ENCODE results near the gene CEP170B. TPM values are rescaled to one million over a fixed set of nuclear protein-coding genes. Genes with fewer than 3 reads are reported as not detected.

The CEP170B gene
- total RNA-seq, 1 donor from 2014 or later: 55.4 TPM

DNA sequence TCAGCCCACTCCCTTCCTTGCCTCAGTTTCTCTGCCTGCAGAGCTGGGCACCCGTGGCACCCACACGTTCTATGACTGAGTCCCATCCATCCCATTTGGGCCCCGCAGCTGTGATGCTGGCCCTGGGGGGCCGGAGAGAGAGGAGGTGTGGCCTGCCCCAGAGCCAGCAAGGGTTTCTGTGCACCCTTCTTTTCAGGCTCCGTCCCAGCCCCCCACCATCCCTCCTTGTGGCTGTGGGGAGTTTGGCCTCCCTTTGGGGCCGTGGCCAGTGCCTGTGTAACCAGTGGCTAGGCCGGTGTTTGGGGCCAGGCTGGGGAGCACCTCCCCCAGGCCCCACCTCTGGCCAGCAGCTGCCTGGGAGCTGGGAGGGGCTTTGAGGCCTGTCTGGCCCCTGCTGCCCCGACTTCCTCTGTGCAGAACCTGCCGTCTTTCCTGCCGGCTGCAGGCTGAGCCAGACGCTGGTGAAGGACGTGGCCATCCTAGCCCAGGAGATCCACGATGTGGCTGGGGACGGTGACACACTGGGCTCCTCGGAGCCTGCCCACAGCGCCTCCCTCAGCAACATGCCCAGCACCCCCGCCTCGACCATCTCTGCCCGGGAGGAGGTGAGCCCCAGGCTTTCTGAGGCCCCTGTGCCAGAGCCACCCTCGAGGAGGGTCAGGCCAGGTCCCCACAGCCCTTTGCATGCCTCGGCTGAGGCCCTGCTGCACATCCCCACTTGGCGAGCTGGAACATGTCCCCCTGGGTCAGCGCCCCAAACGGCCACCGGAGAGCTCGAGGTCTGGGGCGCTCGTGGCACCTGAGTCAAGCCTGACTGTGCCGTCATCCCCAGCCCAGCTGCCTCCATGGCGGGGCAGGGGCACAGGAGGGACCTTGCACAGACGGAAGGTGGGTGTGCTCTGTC lies 27.7 kb downstream of the CEP170B start:
- Histone ChIP-seq H3K27ac (ENCODE audit: low read depth, low read length) (no peak overlapping the region), H3K4me1 (ENCODE audit: insufficient read depth, low read length) (no peaks in the 10 kb centered on the region), H3K9me3 (ENCODE audit: insufficient read depth, low read depth, low read length) (no peaks in the 10 kb centered on the region), H3K4me3 (ENCODE audit: insufficient read depth, low read depth, low read length) (no peak overlapping the region), H2AFZ (ENCODE audit: low read depth, low read length) (no peak overlapping the region), H3K9ac (ENCODE audit: low read length) (no peak overlapping the region), H3K79me2 (ENCODE audit: insufficient read depth, low read length) (no peaks in the 10 kb centered on the region), H4K20me1 (ENCODE audit: insufficient read depth, low read length) (peaks cover 13% of the 10 kb centered on the region), H3K27me3 (ENCODE audit: insufficient read depth, low read length) (no peaks in the 10 kb centered on the region), H3K36me3 (ENCODE audit: insufficient read depth, low read length) (no peaks in the 10 kb centered on the region), H3K4me2 (ENCODE audit: low read length) (no peak overlapping the region)
- Mint-ChIP-seq H3K27ac (ENCODE audit: unreplicated experiment) (no peak overlapping the region), H3K27me3 (ENCODE audit: low read depth, unreplicated experiment) (no peaks in the 10 kb centered on the region), H3K36me3 (ENCODE audit: low read depth, unreplicated experiment) (peaks cover 5% of the 10 kb centered on the region), H3K4me1 (ENCODE audit: low read depth, unreplicated experiment) (no peaks in the 10 kb centered on the region), H3K9me3 (ENCODE audit: unreplicated experiment) (no peaks in the 10 kb centered on the region), H3K4me3 (ENCODE audit: unreplicated experiment) (no peak overlapping the region)
- no peak for DNase-seq (ENCODE audit: low read depth)
- no peak for FAIRE-seq
- TF ChIP-seq EZH2 (IDR thresholded peaks at IDR 0.05; ENCODE audit: insufficient read depth, low read length) (no peak), CTCF (IDR thresholded peaks at IDR 0.05; ENCODE audit: insufficient read depth, low read depth, low read length) (no peak)

DNA sequence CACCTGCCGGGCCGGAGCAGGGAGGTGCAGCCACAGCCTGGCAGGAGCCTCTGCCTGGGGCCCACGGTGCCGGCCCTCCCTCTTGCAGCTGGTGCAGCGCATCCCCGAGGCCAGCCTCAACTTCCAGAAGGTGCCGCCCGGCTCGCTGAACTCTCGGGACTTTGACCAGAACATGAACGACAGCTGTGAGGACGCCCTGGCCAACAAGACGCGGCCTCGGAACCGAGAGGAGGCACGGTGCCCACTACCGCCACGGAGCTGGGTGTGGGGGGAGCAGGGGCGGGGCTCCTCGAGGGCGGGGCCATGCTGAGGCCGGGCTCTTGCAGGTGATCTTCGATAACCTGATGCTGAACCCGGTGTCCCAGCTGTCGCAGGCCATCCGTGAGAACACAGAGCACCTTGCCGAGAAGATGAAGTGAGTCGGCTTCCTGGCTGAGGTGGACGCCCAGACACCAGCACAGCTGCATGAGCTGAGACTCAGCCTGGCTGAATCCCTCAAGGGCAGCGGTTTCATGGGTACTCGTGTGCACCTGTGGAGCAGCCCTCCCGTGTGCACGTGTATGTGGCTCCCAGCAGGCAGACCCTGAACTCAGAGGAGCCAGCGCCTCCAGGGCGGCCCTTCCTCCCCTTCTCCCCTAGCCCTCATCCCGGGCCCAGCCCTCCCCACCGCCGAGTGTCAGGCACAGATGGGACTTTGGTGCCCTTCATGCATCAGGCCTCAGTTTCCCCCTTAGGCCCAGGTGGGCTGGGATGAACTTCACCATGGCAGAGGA lies 28.6 kb downstream of the CEP170B start:
- H3K4me3 Mint-ChIP-seq (ENCODE audit: unreplicated experiment): no peak overlapping the region
- FAIRE-seq (no peak), DNase-seq (ENCODE audit: low read depth) (no peak)
- no peak overlapping the region for H3K27ac Mint-ChIP-seq (ENCODE audit: unreplicated experiment)
- H3K9me3 Mint-ChIP-seq (ENCODE audit: unreplicated experiment): no peaks in the 10 kb centered on the region
- H4K20me1 ChIP-seq (ENCODE audit: insufficient read depth, low read length): peaks cover 13% of the 10 kb centered on the region
- H3K27me3 Mint-ChIP-seq (ENCODE audit: low read depth, unreplicated experiment): no peaks in the 10 kb centered on the region
- no peaks in the 10 kb centered on the region for H3K27me3 ChIP-seq (ENCODE audit: insufficient read depth, low read length)
- no peaks in the 10 kb centered on the region for H3K79me2 ChIP-seq (ENCODE audit: insufficient read depth, low read length)
- H3K4me3 ChIP-seq (ENCODE audit: insufficient read depth, low read depth, low read length): no peak overlapping the region
- no peaks in the 10 kb centered on the region for H3K36me3 ChIP-seq (ENCODE audit: insufficient read depth, low read length)
- H3K4me2 ChIP-seq (ENCODE audit: low read length): no peak overlapping the region
- no peak overlapping the region for H3K27ac ChIP-seq (ENCODE audit: low read depth, low read length)
- TF ChIP-seq CTCF (IDR thresholded peaks at IDR 0.05; ENCODE audit: insufficient read depth, low read depth, low read length): no peak
- no peak for TF ChIP-seq EZH2 (IDR thresholded peaks at IDR 0.05; ENCODE audit: insufficient read depth, low read length)
- H3K9ac ChIP-seq (ENCODE audit: low read length): no peak overlapping the region
- no peak overlapping the region for H2AFZ ChIP-seq (ENCODE audit: low read depth, low read length)
- peaks cover 5% of the 10 kb centered on the region for H3K36me3 Mint-ChIP-seq (ENCODE audit: low read depth, unreplicated experiment)
- H3K4me1 ChIP-seq (ENCODE audit: insufficient read depth, low read length): no peaks in the 10 kb centered on the region
- H3K9me3 ChIP-seq (ENCODE audit: insufficient read depth, low read depth, low read length): no peaks in the 10 kb centered on the region
- H3K4me1 Mint-ChIP-seq (ENCODE audit: low read depth, unreplicated experiment): no peaks in the 10 kb centered on the region

All from astrocyte (in vitro differentiated cells and primary cell).